ENCODE measurements around the gene WTIP.

Gene WTIP

DNA sequence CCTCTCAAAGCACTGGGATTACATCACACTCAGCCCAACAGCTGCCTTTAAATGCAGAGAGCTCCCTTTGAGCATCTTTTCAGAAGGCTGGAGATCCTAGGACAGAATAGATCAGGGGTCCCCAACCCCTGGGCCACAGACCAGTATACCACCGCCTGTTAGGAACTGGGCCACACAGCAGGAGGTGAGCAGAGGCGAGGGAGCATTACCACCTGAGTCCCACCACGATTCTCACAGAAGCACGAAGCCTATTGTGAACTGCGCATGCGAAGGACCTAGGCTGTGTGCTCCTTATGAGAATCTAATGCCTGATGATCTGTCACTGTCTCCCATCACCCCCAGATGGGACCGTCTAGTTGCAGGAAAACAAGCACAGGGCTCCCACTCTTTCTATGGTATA is 2.2 kb upstream of the WTIP start:
- DNase-seq = no peak

DNA sequence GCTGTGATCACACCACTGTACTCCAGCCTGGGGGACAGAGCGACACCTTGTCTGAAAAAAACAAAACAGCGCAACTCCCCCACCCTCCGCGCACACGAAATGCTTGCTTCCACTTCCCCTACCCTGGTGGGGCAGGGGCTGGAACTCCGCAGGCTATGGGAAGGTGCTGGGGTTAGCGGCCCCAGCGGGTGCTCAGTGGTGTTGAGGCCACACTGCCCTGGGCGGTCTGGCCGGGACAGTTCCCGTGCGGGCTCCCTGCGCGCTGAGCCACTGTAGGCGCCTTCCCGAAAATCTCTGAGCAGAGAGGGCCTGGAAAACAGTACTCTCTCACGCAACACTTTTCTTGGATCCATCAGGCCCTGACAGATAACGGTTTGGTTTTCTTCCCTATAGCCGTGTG is 1.1 kb upstream of the WTIP start:
- DNase-seq = no peak

DNA sequence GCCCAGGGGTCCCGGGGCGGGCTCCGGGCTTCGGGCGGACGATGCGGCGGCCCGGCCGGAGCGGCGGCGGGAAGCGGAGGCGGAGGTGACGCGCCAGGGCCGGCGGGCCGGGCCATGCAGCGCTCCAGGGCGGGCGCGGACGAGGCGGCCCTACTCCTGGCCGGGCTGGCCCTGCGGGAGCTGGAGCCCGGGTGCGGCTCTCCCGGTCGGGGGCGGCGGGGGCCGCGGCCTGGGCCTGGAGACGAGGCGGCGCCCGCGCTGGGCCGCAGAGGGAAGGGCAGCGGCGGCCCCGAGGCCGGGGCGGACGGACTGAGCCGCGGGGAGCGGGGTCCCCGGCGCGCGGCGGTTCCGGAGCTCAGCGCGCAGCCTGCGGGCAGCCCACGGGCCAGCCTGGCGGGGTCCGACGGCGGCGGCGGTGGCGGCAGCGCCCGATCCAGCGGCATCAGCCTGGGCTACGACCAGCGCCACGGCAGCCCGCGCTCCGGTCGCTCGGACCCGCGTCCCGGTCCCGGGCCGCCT is 362 bp downstream of the WTIP start:
- DNase-seq = no peak

DNA sequence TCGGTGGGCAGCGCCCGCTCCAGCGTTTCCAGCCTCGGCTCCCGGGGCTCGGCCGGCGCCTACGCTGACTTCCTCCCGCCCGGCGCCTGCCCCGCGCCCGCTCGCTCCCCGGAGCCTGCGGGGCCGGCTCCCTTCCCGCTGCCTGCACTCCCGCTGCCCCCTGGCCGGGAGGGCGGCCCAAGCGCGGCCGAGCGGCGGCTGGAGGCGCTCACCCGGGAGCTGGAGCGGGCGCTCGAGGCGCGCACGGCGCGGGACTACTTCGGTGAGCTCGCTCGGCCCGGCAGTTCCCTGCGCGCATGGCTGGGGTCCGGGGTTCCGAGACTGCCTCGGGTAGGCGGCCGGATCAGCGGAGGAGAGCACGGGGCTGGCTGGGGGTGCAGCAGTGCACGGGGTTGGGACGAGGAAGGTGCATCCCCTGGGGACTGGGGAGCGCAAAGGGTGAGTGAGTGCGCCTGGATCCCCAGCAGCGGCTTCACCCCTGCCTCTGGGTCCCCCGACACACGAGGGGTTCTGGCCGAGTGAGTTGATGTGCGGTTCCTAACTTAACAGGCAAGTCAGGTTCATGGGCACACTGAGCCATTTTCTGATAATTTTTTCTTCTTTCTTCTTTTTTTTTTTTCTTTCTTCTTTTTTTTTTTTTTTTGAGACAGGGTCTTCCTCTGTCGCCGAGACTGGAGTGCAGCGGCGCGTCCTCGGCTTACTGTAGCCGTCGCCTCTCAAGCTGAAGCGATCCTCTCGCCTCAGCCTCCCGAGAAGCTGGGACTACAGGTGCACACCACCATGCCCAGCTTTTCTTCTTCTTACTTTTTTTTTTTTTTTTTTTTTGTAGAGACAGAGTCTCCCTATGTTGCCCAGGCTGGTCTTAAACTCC is 1.1 kb downstream of the WTIP start:
- no peak for DNase-seq

DNA sequence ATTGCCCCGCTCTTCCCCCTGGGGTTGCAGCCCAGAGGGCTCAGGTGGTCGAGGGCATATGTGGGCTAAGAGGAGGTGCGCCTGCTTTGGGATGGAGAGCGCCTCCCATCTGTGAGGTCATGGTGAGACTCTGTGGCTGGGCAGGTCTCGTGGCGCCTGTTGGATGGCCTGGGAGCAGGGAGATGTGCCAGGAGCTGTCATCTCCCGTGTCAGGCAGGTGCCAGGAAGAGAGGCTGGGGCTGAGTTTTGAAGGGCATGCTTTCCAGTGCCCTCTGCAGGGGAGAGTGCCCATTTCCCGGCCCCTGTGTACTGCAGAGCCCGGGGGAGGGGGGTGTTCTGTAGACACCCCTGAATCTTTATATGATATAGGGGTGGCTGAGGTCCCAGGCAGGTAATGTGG is 2.8 kb downstream of the WTIP start:
- no peak for DNase-seq

DNA sequence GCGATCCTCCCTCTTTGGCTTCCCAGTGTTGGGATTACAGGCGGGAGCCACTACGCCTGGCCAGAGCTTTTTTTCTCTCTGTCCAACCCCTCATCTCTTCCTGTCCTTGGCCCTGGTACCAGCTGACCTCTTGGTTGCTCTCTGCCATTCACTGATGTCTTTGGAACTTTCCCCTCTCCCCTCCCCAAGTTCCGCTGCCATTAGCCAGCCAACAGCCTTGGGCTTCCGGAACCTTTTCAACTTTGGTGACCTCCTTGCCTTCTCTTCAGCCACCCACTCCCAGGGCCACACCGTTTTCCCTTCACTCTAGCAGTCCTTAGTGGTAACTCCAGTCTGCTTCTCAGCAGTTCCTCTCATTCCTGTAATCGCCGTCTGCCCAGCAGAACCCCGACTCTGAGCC is 4.3 kb downstream of the WTIP start:
- DNase-seq = no peak

DNA sequence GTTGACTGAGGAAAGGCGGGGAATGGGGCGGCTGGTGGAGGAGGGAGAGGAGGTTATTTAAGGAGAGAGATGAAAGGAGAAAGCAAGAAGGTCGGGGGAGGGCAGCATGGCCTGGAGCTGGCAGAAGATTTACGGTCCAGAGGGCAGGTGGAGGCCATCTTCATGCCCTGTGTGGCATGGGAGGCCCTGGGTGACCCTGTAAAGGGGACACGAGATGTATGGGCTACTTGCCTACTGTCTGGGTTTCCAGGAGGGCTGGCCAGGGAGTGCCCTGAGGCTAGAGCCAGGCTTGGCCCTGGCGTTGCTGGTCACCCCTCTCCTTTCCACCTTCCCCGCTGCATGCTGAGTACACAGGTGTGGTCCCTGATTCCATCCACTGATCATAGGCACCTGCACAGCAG is 6.1 kb downstream of the WTIP start:
- DNase-seq = no peak

DNA sequence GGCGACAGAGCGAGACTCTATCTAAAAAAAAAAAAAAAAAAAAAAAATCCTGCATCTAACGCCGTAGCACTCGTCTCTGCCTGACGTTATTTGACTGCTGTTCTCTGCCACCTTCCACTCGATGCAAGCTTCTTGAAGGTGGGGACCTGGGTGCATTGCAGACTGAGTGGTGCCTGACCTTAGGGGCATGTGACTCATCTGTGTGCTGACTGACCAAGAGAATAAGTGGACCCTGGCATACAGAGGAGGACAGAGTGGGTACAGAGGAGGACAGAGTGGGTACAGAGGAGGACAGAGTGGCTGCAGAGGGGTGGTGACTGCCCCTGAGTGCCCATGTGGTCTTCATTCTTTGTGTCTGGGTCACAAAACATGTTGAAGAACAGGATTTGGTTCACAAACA is 7.6 kb downstream of the WTIP start:
- no peak for DNase-seq

DNA sequence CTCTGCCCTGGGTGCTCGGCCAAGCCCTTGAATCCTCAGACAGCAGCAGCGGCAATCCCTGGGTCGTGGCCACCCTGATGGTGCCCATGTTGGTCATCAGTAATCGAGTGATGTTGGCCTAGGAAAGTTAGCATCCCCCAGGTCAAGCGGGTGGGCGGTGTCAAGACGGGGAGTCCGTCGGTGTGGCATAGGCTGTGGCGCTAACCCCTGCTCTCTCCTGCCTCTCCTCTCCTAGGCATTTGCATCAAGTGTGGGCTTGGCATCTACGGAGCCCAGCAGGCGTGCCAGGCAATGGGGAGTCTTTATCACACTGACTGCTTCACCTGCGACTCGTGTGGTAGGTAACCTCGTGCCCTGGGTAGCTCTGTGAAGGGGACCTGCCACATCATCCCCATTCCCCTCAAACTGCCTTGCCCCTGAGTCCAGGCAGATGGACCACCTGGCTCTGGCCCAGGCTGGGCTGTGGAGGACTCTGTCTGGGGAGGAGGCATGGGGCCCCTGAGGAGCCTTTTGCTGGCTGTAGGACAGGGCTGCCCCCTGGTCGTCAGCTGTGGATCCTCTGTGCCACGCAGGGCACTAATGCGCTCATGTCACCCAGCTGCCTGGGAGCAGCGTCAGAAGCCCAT is 8.7 kb downstream of the WTIP start:
- DNase-seq = no peak

DNA sequence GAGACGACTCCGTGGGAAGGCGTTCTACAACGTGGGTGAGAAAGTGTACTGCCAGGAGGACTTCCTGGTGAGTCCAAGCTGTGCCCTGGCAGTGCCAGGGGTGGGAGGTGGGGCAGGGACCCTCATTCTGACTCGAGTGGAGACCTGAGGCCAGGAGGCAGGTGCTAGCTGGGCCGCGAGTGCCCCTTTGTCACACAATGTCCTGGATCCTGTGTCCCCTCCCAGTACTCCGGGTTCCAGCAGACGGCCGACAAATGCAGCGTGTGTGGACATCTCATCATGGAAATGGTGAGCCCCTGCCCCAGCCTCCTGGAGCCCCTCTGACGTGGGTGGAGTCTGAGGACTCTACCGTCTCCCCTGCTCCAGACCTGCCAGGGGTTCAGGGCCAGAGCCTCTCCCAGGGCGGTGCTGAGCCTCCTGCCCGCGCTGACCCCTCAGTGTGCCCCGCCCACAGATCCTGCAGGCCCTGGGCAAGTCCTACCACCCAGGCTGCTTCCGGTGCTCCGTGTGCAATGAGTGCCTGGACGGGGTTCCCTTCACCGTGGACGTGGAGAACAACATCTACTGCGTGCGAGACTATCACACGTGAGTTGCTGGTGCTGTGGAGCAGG is 11.6 kb downstream of the WTIP start:
- DNase-seq = no peak

DNA sequence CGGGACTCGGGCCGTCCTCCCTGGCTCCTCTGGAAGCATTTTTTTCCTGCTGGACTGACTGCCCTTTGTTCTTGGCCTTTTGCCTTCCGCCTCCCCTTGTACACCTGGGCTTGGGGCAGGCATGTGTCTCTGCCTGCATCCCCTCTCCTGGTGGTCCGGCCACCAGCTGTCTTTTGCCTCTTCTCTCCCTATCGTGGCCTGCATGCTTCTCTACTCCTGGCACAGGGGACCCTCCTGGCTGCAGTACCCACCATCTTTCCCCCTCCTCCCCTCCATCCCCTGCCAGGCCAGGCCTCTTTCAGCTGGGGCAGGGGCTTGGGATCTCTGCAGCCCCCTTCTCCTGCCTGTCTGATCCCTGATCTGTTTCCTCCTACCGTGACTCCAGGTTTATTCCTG is 12.1 kb downstream of the WTIP start:
- no peak for DNase-seq

DNA sequence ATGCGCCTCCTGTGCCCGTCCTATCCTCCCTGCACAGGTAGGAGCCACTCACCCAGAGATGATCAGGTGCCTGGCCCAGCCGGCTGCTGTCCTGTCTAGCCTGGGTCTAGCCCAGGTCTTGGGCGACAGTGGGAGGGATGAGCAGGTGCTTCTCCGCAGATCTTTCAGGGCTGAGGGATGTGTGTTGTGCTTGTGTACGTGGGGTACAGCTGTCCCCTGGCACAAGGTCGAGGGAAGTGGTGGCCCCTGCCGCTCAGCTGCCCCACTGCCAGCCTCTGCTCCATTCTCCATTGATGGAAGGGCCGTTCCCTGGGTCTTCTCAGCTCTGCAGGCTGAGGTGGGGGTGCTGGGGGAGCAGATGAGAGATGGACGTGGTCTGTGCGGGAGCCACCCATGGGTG is 13.0 kb downstream of the WTIP start:
- DNase-seq = no peak

DNA sequence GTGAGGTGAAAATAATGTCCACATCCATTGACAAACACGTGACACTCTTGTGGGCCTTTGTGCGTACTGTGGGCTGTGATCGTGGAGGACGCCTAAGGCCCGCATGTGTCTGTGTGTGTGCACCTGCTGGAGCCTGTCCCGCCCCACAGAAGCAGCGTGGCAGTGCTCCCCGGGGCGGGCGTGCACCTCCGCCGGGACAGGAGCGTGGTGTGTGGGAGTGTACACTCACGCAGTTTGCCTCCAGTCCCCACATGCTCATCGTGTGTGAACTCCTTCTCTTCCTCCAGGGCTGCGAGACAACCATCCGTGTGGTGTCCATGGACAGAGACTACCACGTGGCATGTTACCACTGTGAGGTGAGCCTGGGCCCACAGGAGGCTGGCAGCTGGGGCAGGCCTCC is 13.9 kb downstream of the WTIP start:
- DNase-seq = no peak

DNA sequence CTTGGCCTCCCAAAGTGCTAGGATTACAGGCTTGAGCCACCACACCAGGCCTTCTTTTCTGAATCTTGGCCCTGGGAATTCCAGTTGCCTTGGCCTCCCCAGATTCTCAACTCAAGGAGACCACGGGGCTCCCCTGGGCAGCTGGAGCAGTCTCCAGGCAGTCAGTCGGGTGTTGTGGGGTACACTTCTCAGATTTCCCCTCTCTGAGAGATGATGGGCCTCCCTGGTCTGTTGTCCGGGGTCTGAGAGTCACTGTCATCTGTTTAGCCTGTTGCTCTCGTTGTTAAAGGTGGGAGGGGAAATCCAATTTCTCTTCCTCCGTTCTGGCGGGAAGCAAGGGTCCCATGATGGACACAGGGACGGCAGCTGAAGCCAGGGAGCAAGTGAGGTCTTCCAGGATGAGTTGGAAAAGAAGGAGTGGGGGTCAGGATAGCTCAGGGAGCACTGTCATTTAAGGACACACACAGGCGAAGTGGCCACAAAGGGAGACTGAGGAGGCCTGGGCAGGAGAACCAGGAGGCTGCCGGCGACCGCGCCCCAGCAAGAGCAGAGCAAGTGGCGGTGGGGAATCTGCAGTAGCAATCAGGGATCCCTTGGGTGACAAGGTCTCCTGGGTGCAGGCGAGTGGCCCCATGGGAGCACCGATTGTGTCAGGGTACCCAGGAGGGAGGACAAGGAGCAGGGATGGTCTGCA is 15.7 kb downstream of the WTIP start:
- DNase-seq = no peak

DNA sequence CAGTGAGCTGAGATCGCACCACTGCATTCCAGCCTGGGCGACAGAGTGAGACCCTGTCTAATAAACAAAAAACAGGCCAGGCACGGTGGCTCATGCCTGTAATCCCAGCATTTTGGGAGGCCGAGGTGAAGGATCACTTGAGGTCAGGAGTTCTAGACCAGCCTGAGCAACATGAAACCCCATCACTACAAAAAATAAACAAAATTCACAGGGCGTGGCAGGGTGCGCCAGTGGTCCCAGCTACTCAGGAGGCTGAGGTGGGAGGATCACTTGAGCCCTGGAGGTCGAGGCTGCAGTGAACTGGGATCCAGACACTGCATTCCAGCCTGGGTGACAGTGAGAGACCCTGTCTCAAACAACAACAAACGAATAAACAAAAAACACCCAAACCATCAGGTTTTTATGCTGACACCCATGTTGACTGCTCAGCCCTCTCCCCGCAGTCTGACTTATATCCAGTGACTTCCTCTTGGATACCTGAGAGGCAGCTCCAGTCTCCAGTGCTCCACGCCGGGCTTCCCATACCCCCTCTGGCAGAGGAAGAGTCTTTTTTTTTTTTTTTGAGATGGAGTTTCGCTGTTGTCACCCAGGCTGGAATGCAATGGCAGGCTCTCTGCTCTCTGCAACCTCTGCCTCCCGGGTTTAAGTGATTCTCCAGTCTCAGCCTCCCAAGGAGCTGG is 17.7 kb downstream of the WTIP start:
- no peak for DNase-seq

DNA sequence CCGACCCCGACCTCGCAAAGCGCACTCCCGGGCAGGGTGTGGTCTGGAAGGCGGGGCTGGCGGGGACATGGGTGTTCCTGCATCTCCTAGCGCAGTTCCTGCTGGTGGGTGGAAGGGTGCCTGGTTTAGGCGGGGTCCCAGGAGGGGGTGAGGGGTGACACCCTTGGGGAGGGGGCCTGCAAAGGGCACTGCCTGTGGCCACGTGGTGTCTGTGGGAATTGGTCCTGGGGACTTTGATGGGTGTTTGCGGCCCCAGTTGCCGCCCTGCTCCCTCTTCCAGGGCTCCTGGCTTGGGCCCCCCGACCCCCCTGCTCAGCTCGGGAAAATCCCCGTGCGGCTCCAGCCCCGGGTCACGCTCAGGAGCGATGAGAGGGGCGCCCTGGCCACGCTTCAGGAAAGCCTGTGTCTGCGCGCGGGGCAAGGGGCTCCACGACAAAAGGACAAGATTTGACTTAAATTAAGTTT is 19.1 kb downstream of the WTIP start:
- no peak for DNase-seq

DNA sequence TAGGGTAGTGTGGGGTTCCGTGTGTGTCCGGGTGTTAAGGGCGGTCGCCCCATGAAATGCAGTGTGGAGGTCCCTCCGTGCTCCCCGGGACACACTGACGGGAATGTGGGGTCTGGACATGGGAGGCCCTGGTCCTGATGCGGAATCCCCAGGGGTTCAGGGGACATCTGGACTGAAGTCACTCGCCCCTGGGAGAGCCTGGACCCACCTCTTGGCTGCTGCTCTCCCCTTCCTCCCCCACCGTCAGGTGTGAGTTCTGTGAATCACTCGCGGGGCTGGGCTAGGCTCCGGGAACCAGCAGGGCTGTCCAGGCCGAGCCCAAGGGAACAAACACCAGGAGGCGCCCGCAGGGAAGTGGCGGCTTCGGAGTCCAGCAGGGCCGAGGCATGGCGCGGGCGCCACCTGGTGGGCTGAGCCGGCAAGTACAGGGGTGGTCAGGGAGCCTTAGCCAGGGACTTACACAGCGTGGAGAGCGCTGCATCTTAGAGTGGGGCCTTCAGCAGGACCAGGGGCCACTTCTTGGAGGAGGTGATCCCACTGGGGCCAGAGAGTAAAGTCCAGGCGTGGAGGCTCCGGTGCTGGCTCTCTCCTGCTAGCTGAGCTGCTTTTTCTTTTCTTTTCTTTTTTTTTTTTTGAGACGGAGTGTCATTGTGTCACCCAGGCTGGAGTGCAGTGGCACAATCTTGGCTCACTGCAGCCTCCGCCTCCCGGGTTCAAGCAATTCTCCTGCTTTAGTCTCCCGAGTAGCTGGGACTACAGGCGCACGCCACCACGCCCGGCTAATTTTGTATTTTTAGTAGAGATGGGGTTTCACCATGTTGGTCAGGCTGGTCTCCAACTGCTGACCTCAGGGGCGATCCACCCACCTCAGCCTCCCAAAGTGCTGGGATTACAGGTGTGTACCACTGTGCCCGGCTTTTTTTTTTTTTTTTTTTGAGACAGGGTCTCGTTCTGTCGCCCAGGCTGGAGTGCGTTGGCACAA is 20.1 kb downstream of the WTIP start:
- peak; percentile 67 for DNase-seq

DNA sequence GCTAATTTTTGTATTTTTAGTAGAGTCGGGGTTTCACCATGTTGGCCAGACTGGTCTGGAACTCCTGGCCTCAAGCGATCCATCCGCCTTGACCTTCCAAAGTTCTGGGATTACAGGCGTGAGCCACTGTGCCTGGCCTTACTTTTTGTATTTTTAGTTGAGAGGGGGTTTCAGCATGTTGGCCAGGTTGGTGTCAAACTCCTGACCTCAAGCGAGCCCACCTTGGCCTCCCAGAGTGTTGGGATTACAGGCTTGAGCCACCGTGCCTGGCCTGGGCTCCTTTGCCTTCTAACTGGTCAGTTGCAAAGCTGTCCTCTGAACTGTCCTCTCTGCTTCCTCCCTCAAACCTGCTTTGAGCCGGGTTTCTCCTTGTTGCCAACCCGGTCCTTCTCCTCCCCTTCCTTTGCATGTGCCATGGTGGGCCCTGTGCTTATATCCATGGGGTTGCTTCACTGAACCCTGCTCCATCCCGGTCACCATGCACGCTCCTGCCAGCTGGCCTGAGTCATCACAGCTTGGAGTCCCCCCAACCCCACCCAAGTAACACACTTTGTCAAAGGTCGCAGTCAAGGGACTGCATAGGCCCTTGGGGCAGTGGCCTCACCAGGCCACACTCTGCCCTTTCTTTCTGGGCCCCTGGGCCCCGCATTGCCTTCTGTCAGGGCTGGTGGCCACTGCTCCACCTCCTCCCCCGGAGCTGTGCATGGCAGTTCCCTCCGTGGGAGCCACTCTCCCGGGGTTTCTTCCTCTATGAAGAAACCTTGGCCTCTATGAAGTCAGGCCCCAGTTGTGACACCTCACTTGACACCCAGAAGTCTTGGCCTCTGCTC is 21.2 kb downstream of the WTIP start:
- DNase-seq = no peak

DNA sequence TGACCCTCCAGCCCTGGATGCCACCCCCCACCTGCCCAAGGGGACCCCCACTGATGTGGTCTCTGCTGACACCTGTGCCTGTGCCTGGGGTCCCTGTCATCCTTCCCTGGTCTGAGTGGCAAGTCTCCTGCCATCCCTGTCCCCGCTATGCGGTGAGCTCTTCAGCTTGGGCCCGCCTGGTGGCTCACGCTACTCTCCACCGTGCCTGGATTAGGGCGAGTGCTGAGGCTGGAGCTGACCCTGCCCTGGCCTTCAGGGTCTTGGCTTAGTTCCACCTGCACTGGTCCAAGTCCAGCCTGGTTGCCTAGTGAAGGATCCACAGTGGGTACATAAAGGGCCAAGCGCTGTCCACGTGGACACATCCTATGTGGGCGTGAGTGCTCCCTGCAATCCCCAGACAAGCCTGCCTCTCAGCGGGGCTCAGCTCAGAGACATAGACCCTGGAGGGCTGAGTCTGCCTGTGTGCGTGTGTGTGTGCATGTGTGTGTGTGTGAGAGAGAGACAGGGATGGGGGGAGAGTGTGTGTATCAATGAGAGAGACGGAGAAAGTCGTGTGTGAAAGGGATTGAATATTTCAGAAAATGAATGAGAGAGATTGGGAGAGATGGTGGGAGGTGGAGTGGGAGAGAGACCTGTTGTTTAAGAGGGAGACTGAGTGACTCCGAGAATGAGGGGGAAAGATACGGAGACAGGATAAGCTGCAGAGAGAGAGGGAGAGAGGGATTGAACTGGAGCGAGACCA is 22.1 kb downstream of the WTIP start:
- DNase-seq = no peak
